HG03045 (cell line): ENCODE measurements around the gene MARVELD1.

Source experiments
- ATAC-seq: cut with Tn5 transposase; IDR thresholded peaks from one replicate; pipeline ENCODE4 v1.9.1; 2021; ENCODE audit warnings: mild to moderate bottlenecking, moderate library complexity; ENCODE audit not compliant: unreplicated experiment

Gene MARVELD1

GRCh38 chr10:97752956-97753355 is 39.4 kb downstream of the MARVELD1 start:
- no peak for ATAC-seq

GRCh38 chr10:97754726-97755125 is 41.2 kb downstream of the MARVELD1 start:
- ATAC-seq = no peak

GRCh38 chr10:97755718-97756117 is 42.2 kb downstream of the MARVELD1 start:
- no peak for ATAC-seq

- no peak for ATAC-seq
Measured at GRCh38 chr10:97757471-97757870, 43.9 kb downstream of the MARVELD1 start.

- ATAC-seq = no peak
Measured at GRCh38 chr10:97759158-97759887, 45.8 kb downstream of the MARVELD1 start.

GRCh38 chr10:97759946-97760345 is 46.4 kb downstream of the MARVELD1 start:
- ATAC-seq = no peak

- ATAC-seq = no peak
Measured at GRCh38 chr10:97760461-97761257, 47.1 kb downstream of the MARVELD1 start.

GRCh38 chr10:97761331-97761865 is 47.9 kb downstream of the MARVELD1 start:
- ATAC-seq = no peak

GRCh38 chr10:97762056-97762455 is 48.5 kb downstream of the MARVELD1 start:
- ATAC-seq = no peak

- ATAC-seq = no peak
Measured at GRCh38 chr10:97762816-97763215, 49.3 kb downstream of the MARVELD1 start.

- no peak for ATAC-seq
Measured at GRCh38 chr10:97763411-97763810, 49.9 kb downstream of the MARVELD1 start.

- no peak for ATAC-seq
Measured at GRCh38 chr10:97763947-97764346, 50.4 kb downstream of the MARVELD1 start.

- no peak for ATAC-seq
Measured at GRCh38 chr10:97764519-97764931, 51.0 kb downstream of the MARVELD1 start.

GRCh38 chr10:97765201-97765600 is 51.7 kb downstream of the MARVELD1 start:
- ATAC-seq = no peak

GRCh38 chr10:97766106-97766810 is 52.7 kb downstream of the MARVELD1 start:
- ATAC-seq = no peak

- no peak for ATAC-seq
Measured at GRCh38 chr10:97766996-97767924, 53.7 kb downstream of the MARVELD1 start.
